Activated CD4-positive, alpha-beta memory T cell treated with anti-CD3 and anti-CD28 coated beads, Interleukin-2, amount 10 ng/mL, durations not matched to agents 7 days and 5 days (primary cell): ENCODE results near the gene SMIM31. TPM values are rescaled to one million over a fixed set of nuclear protein-coding genes. Genes with fewer than 3 reads are reported as not detected.

ENCODE experiments used
- CTCF ChIA-PET: fragments of 350-600 bp; sonication (Branson Sonifier 250); formaldehyde crosslinking; loops from one replicate; lab custom pipeline; 2021; ENCODE audit warnings: antibody characterized with exemption, inconsistent platforms; lab: Charles Lee
- POLR2A ChIA-PET: fragments of 350-600 bp; sonication (Branson Sonifier 250); formaldehyde crosslinking; loops from one replicate; lab custom pipeline; 2021; ENCODE audit warnings: antibody characterized with exemption; lab: Charles Lee
- DNase-seq: peaks from one replicate; pipeline ENCODE4 v3.0.0-alpha.2; 2020
- H3K27ac Mint-ChIP-seq: one replicate; pipeline ENCODE4 v1.8.0; 2021; ENCODE audit warnings: mild to moderate bottlenecking, mixed read lengths
- H3K27me3 Mint-ChIP-seq: one replicate; pipeline ENCODE4 v1.8.0; 2021; ENCODE audit warnings: mixed read lengths
- H3K36me3 Mint-ChIP-seq: one replicate; pipeline ENCODE4 v1.8.0; 2021; ENCODE audit warnings: low read depth, mixed read lengths
- H3K4me1 Mint-ChIP-seq: one replicate; pipeline ENCODE4 v1.8.0; 2021; ENCODE audit warnings: mixed read lengths
- H3K4me3 Mint-ChIP-seq: one replicate; pipeline ENCODE4 v1.8.0; 2021; ENCODE audit warnings: mild to moderate bottlenecking, mixed read lengths
- H3K9me3 Mint-ChIP-seq: one replicate; pipeline ENCODE4 v1.8.0; 2021; ENCODE audit warnings: mixed read lengths
- total RNA-seq, 2 experiments: library from RNA; stranded (reverse); gene quantifications; one replicate each; pipeline ENCODE4 v1.2.3, GENCODE V29; 2021

Gene SMIM31
- total RNA-seq, 2 experiments from 2014 or later = not detected

- no peak for DNase-seq
- no peak overlapping the region for H3K4me3 Mint-ChIP-seq
- no peaks in the 10 kb centered on the region for H3K9me3 Mint-ChIP-seq
- ChIA-PET POLR2A (no interaction called here), CTCF (no interaction called here)
- H3K4me1 Mint-ChIP-seq = no peaks in the 10 kb centered on the region
- H3K27me3 Mint-ChIP-seq = peaks cover 15% of the 10 kb centered on the region
- no peaks in the 10 kb centered on the region for H3K36me3 Mint-ChIP-seq
- no peak overlapping the region for H3K27ac Mint-ChIP-seq
Measured at GRCh38 chr4:164765096-164765495, 11.2 kb downstream of the SMIM31 start.

- Mint-ChIP-seq H3K36me3 (no peaks in the 10 kb centered on the region), H3K4me3 (no peak overlapping the region), H3K27me3 (peaks cover 15% of the 10 kb centered on the region), H3K4me1 (no peaks in the 10 kb centered on the region), H3K9me3 (no peaks in the 10 kb centered on the region), H3K27ac (no peak overlapping the region)
- POLR2A ChIA-PET = no interaction called here
- CTCF ChIA-PET = interaction anchor here (1.6 kb wide), 1 partner anchor 34 kb away, joined by 5 read pairs; no protein-coding TSS in a partner anchor
- no peak for DNase-seq
Measured at GRCh38 chr4:164765833-164766232, 11.9 kb downstream of the SMIM31 start.

- DNase-seq = no peak
- Mint-ChIP-seq H3K36me3 (no peaks in the 10 kb centered on the region), H3K27ac (no peak overlapping the region), H3K27me3 (peaks cover 13% of the 10 kb centered on the region), H3K9me3 (no peaks in the 10 kb centered on the region), H3K4me1 (no peaks in the 10 kb centered on the region), H3K4me3 (no peak overlapping the region)
- CTCF ChIA-PET = interaction anchor here (0.6 to 3.3 kb wide), 6 partner anchors 9 to 329 kb away, joined by 3 to 17 read pairs (median 5); no protein-coding TSS in a partner anchor
- POLR2A ChIA-PET = no interaction called here
Measured at GRCh38 chr4:164768516-164768915, 14.6 kb downstream of the SMIM31 start.

GRCh38 chr4:164770010-164770724, 16.2 kb downstream of the SMIM31 start:
- CTCF ChIA-PET = interaction anchor here (0.9 to 1.1 kb wide), 2 partner anchors 39 to 71 kb away, joined by 3 to 5 read pairs; no protein-coding TSS in a partner anchor
- POLR2A ChIA-PET = no interaction called here
- Mint-ChIP-seq H3K27ac (no peak overlapping the region), H3K9me3 (no peaks in the 10 kb centered on the region), H3K36me3 (no peaks in the 10 kb centered on the region), H3K4me1 (no peaks in the 10 kb centered on the region), H3K27me3 (peaks cover 14% of the 10 kb centered on the region), H3K4me3 (no peak overlapping the region)
- DNase-seq = no peak

GRCh38 chr4:164771088-164771487, 17.2 kb downstream of the SMIM31 start:
- Mint-ChIP-seq H3K27me3 (peaks cover 15% of the 10 kb centered on the region), H3K9me3 (no peaks in the 10 kb centered on the region), H3K4me1 (no peaks in the 10 kb centered on the region), H3K27ac (no peak overlapping the region), H3K36me3 (no peaks in the 10 kb centered on the region), H3K4me3 (no peak overlapping the region)
- DNase-seq = no peak
- CTCF ChIA-PET = no interaction called here
- POLR2A ChIA-PET = no interaction called here

GRCh38 chr4:164772076-164772475, 18.1 kb downstream of the SMIM31 start:
- Mint-ChIP-seq H3K27ac (no peak overlapping the region), H3K4me3 (no peak overlapping the region), H3K36me3 (no peaks in the 10 kb centered on the region), H3K9me3 (no peaks in the 10 kb centered on the region), H3K4me1 (no peaks in the 10 kb centered on the region), H3K27me3 (peaks cover 13% of the 10 kb centered on the region)
- POLR2A ChIA-PET = no interaction called here
- no peak for DNase-seq
- CTCF ChIA-PET = interaction anchor here (0.6 to 0.8 kb wide), 2 partner anchors 325 to 872 kb away, joined by 3 read pairs; no protein-coding TSS in a partner anchor

- POLR2A ChIA-PET = no interaction called here
- H3K27ac Mint-ChIP-seq = no peak overlapping the region
- H3K36me3 Mint-ChIP-seq = no peaks in the 10 kb centered on the region
- H3K4me3 Mint-ChIP-seq = no peak overlapping the region
- no peaks in the 10 kb centered on the region for H3K4me1 Mint-ChIP-seq
- H3K9me3 Mint-ChIP-seq = no peaks in the 10 kb centered on the region
- peaks cover 10% of the 10 kb centered on the region for H3K27me3 Mint-ChIP-seq
- DNase-seq = no peak
- CTCF ChIA-PET = interaction anchor here (2.0 kb wide), 1 partner anchor 10 kb away, joined by 6 read pairs; no protein-coding TSS in a partner anchor
Measured at GRCh38 chr4:164779080-164779479, 25.1 kb downstream of the SMIM31 start.

GRCh38 chr4:164779811-164780216, 25.9 kb downstream of the SMIM31 start:
- Mint-ChIP-seq H3K4me1 (no peaks in the 10 kb centered on the region), H3K9me3 (no peaks in the 10 kb centered on the region), H3K27me3 (peaks cover 10% of the 10 kb centered on the region), H3K36me3 (no peaks in the 10 kb centered on the region), H3K4me3 (no peak overlapping the region), H3K27ac (no peak overlapping the region)
- ChIA-PET POLR2A (no interaction called here), CTCF (interaction anchor here (1.1 to 1.8 kb wide), 3 partner anchors 12 to 317 kb away, joined by 4 to 10 read pairs (median 4); no protein-coding TSS in a partner anchor)
- no peak for DNase-seq

GRCh38 chr4:164780839-164781238, 26.9 kb downstream of the SMIM31 start:
- Mint-ChIP-seq H3K4me1 (no peaks in the 10 kb centered on the region), H3K4me3 (no peak overlapping the region), H3K27me3 (peaks cover 6% of the 10 kb centered on the region), H3K9me3 (no peaks in the 10 kb centered on the region), H3K36me3 (no peaks in the 10 kb centered on the region), H3K27ac (no peak overlapping the region)
- POLR2A ChIA-PET = no interaction called here
- no peak for DNase-seq
- CTCF ChIA-PET = interaction anchor here (1.1 to 1.8 kb wide), 3 partner anchors 13 to 316 kb away, joined by 4 to 10 read pairs (median 4); no protein-coding TSS in a partner anchor

GRCh38 chr4:164783976-164784375, 30.0 kb downstream of the SMIM31 start:
- DNase-seq = no peak
- H3K27ac Mint-ChIP-seq = no peak overlapping the region
- no peaks in the 10 kb centered on the region for H3K9me3 Mint-ChIP-seq
- H3K27me3 Mint-ChIP-seq = no peaks in the 10 kb centered on the region
- H3K4me3 Mint-ChIP-seq = no peak overlapping the region
- H3K4me1 Mint-ChIP-seq = no peaks in the 10 kb centered on the region
- ChIA-PET POLR2A (no interaction called here), CTCF (no interaction called here)
- no peaks in the 10 kb centered on the region for H3K36me3 Mint-ChIP-seq

GRCh38 chr4:164789047-164789446, 35.1 kb downstream of the SMIM31 start:
- no peaks in the 10 kb centered on the region for H3K36me3 Mint-ChIP-seq
- H3K4me1 Mint-ChIP-seq = no peaks in the 10 kb centered on the region
- no peak for DNase-seq
- ChIA-PET CTCF (no interaction called here), POLR2A (no interaction called here)
- no peak overlapping the region for H3K4me3 Mint-ChIP-seq
- no peaks in the 10 kb centered on the region for H3K27me3 Mint-ChIP-seq
- H3K27ac Mint-ChIP-seq = no peak overlapping the region
- H3K9me3 Mint-ChIP-seq = no peaks in the 10 kb centered on the region

GRCh38 chr4:164790249-164790648, 36.3 kb downstream of the SMIM31 start:
- Mint-ChIP-seq H3K27me3 (no peaks in the 10 kb centered on the region), H3K4me3 (no peak overlapping the region), H3K9me3 (no peaks in the 10 kb centered on the region), H3K27ac (no peak overlapping the region), H3K4me1 (no peaks in the 10 kb centered on the region), H3K36me3 (no peaks in the 10 kb centered on the region)
- no peak for DNase-seq
- ChIA-PET CTCF (no interaction called here), POLR2A (no interaction called here)

GRCh38 chr4:164799410-164799809, 45.5 kb downstream of the SMIM31 start:
- CTCF ChIA-PET = no interaction called here

More at GRCh38 chr4:164799410-164799809, 45.5 kb downstream of the SMIM31 start:
- Mint-ChIP-seq H3K9me3 (no peaks in the 10 kb centered on the region), H3K36me3 (no peaks in the 10 kb centered on the region), H3K27me3 (peaks cover 3% of the 10 kb centered on the region), H3K4me1 (no peaks in the 10 kb centered on the region), H3K4me3 (no peak overlapping the region), H3K27ac (no peak overlapping the region)
- DNase-seq = no peak
- POLR2A ChIA-PET = no interaction called here
